Parathyroid adenoma (tissue), 2 donors: ENCODE data around the gene KIF19.

Experiments used
- H2AFZ ChIP-seq: fragments of 300-600 bp; sonication (generic); one replicate; pipeline ENCODE4 v1.7.0; 2017; ENCODE audit warnings: antibody characterized with exemption, mild to moderate bottlenecking
- H3K27ac ChIP-seq: fragments of 300-600 bp; sonication (generic); one replicate; pipeline ENCODE4 v1.7.0; 2017
- H3K27me3 ChIP-seq: fragments of 300-600 bp; sonication (generic); one replicate; pipeline ENCODE4 v1.7.0; 2017; ENCODE audit warnings: low read length; ENCODE audit not compliant: control insufficient read depth, insufficient read depth
- H3K36me3 ChIP-seq: fragments of 300-600 bp; sonication (generic); one replicate; pipeline ENCODE4 v1.7.0; 2017; ENCODE audit warnings: low read length; ENCODE audit not compliant: control insufficient read depth, insufficient read depth
- H3K4me1 ChIP-seq: fragments of 300-600 bp; sonication (generic); one replicate; pipeline ENCODE4 v1.7.0; 2017; ENCODE audit warnings: control low read depth
- H3K4me2 ChIP-seq: fragments of 300-600 bp; sonication (generic); one replicate; pipeline ENCODE4 v1.7.0; 2017; ENCODE audit warnings: low read length
- H3K4me3 ChIP-seq: fragments of 300-600 bp; sonication (generic); one replicate; pipeline ENCODE4 v1.7.0; 2017; ENCODE audit warnings: low read depth, low read length
- H3K79me2 ChIP-seq: fragments of 300-600 bp; sonication (generic); one replicate; pipeline ENCODE4 v1.7.0; 2017; ENCODE audit warnings: control low read depth
- H3K9ac ChIP-seq: fragments of 300-600 bp; sonication (generic); one replicate; pipeline ENCODE4 v1.7.0; 2017; ENCODE audit warnings: mild to moderate bottlenecking
- H3K9me3 ChIP-seq: fragments of 300-600 bp; sonication (generic); one replicate; pipeline ENCODE4 v1.7.0; 2017; ENCODE audit warnings: low read length; ENCODE audit not compliant: control insufficient read depth
- CTCF ChIP-seq: fragments of 300-600 bp; sonication (generic); IDR thresholded peaks from one replicate; pipeline ENCODE4 v1.7.0; 2017; ENCODE audit warnings: antibody characterized with exemption, mild to moderate bottlenecking
- donor health status: primary hyperparathyroidism.

KIF19 gene

GRCh38 chr17:74314877-74315276 is 11.1 kb upstream of the KIF19 start:
- no peak overlapping the region for H3K4me2 ChIP-seq
- no peak overlapping the region for H3K4me3 ChIP-seq
- H3K9me3 ChIP-seq = no peaks in the 10 kb centered on the region
- no peak overlapping the region for H3K9ac ChIP-seq
- H3K4me1 ChIP-seq = no peaks in the 10 kb centered on the region
- no peak overlapping the region for H3K27ac ChIP-seq
- H2AFZ ChIP-seq = no peak overlapping the region
- H3K79me2 ChIP-seq = no peaks in the 10 kb centered on the region
- H3K36me3 ChIP-seq = no peaks in the 10 kb centered on the region
- no peak for TF ChIP-seq CTCF
- H3K27me3 ChIP-seq = no peaks in the 10 kb centered on the region

GRCh38 chr17:74316220-74316619 is 9.8 kb upstream of the KIF19 start:
- Histone ChIP-seq H3K4me2 (no peak overlapping the region), H3K4me3 (no peak overlapping the region), H3K9me3 (no peaks in the 10 kb centered on the region), H2AFZ (no peak overlapping the region), H3K36me3 (no peaks in the 10 kb centered on the region), H3K9ac (no peak overlapping the region), H3K79me2 (no peaks in the 10 kb centered on the region), H3K27me3 (no peaks in the 10 kb centered on the region), H3K4me1 (no peaks in the 10 kb centered on the region), H3K27ac (no peak overlapping the region)
- no peak for TF ChIP-seq CTCF

GRCh38 chr17:74317071-74317470 is 9.0 kb upstream of the KIF19 start:
- H3K4me3 ChIP-seq = no peak overlapping the region
- no peaks in the 10 kb centered on the region for H3K9me3 ChIP-seq
- no peaks in the 10 kb centered on the region for H3K36me3 ChIP-seq
- H3K4me1 ChIP-seq = no peaks in the 10 kb centered on the region
- H3K9ac ChIP-seq = no peak overlapping the region
- peak overlapping the region; percentile 29 for H3K27ac ChIP-seq
- no peaks in the 10 kb centered on the region for H3K79me2 ChIP-seq
- H2AFZ ChIP-seq = no peak overlapping the region
- no peaks in the 10 kb centered on the region for H3K27me3 ChIP-seq
- no peak for TF ChIP-seq CTCF
- H3K4me2 ChIP-seq = no peak overlapping the region

GRCh38 chr17:74318391-74318790 is 7.6 kb upstream of the KIF19 start:
- H3K36me3 ChIP-seq = no peaks in the 10 kb centered on the region
- H3K79me2 ChIP-seq = no peaks in the 10 kb centered on the region
- no peak overlapping the region for H3K9ac ChIP-seq
- H3K27me3 ChIP-seq = no peaks in the 10 kb centered on the region
- no peak overlapping the region for H3K27ac ChIP-seq
- H3K9me3 ChIP-seq = no peaks in the 10 kb centered on the region
- no peak for TF ChIP-seq CTCF
- H3K4me1 ChIP-seq = no peaks in the 10 kb centered on the region
- H3K4me2 ChIP-seq = no peak overlapping the region
- no peak overlapping the region for H2AFZ ChIP-seq
- H3K4me3 ChIP-seq = no peak overlapping the region

- TF ChIP-seq CTCF = no peak
- no peaks in the 10 kb centered on the region for H3K4me1 ChIP-seq
- H3K79me2 ChIP-seq = no peaks in the 10 kb centered on the region
- no peak overlapping the region for H3K4me3 ChIP-seq
- H3K27ac ChIP-seq = no peak overlapping the region
- H3K36me3 ChIP-seq = no peaks in the 10 kb centered on the region
- no peak overlapping the region for H2AFZ ChIP-seq
- no peak overlapping the region for H3K4me2 ChIP-seq
- no peak overlapping the region for H3K9ac ChIP-seq
- no peaks in the 10 kb centered on the region for H3K9me3 ChIP-seq
- no peaks in the 10 kb centered on the region for H3K27me3 ChIP-seq
Measured at GRCh38 chr17:74324521-74324920, 1.5 kb upstream of the KIF19 start.
